Measurements from ENCODE around the gene VAV2.

DNA sequence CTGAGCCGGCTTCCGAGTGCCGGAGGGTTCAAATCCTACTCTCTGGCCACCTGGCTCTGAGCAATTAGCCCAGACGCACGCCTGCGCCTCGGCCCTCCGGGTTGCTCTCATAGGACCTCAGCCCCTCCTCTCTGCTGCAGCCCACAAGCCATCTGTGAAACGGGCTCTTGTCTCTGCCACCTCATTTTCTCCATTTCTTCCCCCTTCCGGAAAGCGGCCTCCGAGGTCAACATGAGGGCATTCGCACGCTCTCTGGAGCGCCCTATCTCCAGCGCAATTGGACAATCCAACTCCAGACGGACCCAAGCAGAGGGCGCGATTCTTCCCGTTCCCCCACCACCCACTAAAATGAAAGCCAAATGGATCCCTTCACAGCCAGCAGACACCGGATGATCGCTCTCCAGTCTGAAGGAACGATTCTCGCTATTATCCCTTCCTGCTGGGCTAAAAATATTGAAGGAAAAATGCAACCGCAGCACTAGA is 41.5 kb downstream of the VAV2 start:
- TF ChIP-seq CTCF (IDR thresholded peaks at IDR 0.05) (no peak), EP300 (IDR thresholded peaks at IDR 0.05) (no peak)

All from esophagus muscularis mucosa (tissue), 3 donors.